ENCODE measurements around the gene HNRNPF. TPM values are rescaled to one million over a fixed set of nuclear protein-coding genes. Genes with fewer than 3 reads are reported as not detected.

Gene HNRNPF
- total RNA-seq, 1 donor from 2014 or later: 175 TPM

DNA sequence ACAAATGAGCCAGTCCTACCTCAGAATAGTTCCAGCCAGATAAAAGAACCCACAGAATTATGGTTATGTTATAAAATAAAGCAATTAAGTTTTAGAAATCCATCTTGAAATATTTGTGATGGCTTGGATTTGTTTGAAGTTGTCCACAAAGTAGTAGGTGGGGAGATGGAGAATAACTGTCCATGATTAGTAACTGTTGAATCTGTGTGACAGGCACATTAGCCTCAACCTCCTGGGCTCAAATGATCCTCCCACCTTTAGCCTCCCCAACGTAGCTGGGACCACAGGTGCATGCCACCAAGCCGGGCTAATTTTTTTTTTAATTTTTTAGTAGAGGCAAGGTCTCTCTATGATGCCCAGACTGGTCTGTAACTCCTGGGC is 10.1 kb downstream of the HNRNPF start:
- Histone ChIP-seq H2AFZ (replicated peaks) (no peak overlapping the region), H3K4me2 (no peak overlapping the region), H4K20me1 (ENCODE audit: low read depth) (peaks cover 90% of the 10 kb centered on the region), H3K9me3 (ENCODE audit: low read depth) (no peaks in the 10 kb centered on the region), H3F3A (ENCODE audit: low read depth) (peaks cover 74% of the 10 kb centered on the region), H3K27ac (no peak overlapping the region), H3K27me3 (no peaks in the 10 kb centered on the region), H3K36me3 (peaks cover 8% of the 10 kb centered on the region), H3K9ac (no peak overlapping the region), H3K4me1 (peaks cover 55% of the 10 kb centered on the region), H3K79me2 (ENCODE audit: low read depth) (peaks cover 99% of the 10 kb centered on the region), H3K4me3 (no peak overlapping the region)
- Mint-ChIP-seq H3K36me3 (peaks cover 24% of the 10 kb centered on the region), H3K27ac (no peak overlapping the region), H3K27me3 (ENCODE audit: insufficient read depth, low read depth) (peaks cover 2% of the 10 kb centered on the region), H3K4me3 (no peak overlapping the region), H3K9me3 (no peaks in the 10 kb centered on the region), H3K4me1 (peaks cover 68% of the 10 kb centered on the region)
- TF ChIP-seq EZH2phosphoT487 (IDR thresholded peaks at IDR 0.05) (no peak), EZH2 (IDR thresholded peaks at IDR 0.05) (no peak)
- TF ChIP-seq, protein P1, sequence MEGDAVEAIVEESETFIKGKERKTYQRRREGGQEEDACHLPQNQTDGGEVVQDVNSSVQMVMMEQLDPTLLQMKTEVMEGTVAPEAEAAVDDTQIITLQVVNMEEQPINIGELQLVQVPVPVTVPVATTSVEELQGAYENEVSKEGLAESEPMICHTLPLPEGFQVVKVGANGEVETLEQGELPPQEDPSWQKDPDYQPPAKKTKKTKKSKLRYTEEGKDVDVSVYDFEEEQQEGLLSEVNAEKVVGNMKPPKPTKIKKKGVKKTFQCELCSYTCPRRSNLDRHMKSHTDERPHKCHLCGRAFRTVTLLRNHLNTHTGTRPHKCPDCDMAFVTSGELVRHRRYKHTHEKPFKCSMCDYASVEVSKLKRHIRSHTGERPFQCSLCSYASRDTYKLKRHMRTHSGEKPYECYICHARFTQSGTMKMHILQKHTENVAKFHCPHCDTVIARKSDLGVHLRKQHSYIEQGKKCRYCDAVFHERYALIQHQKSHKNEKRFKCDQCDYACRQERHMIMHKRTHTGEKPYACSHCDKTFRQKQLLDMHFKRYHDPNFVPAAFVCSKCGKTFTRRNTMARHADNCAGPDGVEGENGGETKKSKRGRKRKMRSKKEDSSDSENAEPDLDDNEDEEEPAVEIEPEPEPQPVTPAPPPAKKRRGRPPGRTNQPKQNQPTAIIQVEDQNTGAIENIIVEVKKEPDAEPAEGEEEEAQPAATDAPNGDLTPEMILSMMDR (IDR thresholded peaks at IDR 0.05): no peak
- DNase-seq (ENCODE audit: low spot score): no peak

DNA sequence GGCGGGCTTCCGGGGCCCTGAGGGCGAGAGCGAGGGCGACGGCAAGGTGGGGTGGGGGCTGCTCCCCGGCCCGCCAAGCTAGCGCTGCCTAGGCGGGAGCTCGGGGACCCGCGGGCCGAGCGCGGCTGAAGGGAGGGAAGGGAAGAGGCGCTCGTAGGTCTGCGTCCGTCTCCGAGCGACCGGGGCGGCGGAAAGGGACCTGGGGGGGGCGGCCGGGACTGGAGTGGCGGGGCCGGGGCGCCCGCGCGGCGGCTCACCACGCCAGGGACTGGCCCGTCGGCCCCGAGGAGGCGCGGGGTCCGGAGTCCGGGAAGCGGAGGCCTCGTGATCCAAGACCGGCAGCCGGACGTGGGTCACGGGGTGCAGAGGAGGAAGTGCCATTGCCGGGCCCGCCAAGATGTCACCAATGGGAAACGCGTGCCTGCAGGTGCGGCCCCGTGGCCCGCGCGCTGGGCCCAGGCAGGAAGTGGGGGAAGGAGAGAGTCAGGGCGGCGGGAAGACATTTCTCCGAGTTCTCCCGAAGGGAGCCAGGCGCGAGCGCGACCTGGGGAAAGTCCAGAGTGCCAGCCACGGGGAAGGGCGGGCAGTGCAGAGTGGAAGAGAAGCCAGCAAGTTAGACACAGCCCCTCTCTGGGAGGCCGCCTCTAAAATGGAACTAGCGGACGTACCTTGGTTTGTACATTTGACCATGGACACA is 11.9 kb downstream of the HNRNPF start:
- Mint-ChIP-seq H3K9me3 (no peaks in the 10 kb centered on the region), H3K36me3 (peaks cover 33% of the 10 kb centered on the region), H3K27me3 (ENCODE audit: insufficient read depth, low read depth) (peaks cover 6% of the 10 kb centered on the region), H3K27ac (peak overlapping the region; percentile 97), H3K4me1 (peaks cover 56% of the 10 kb centered on the region), H3K4me3 (peak overlapping the region; percentile 91)
- Histone ChIP-seq H3K9me3 (ENCODE audit: low read depth) (no peaks in the 10 kb centered on the region), H3K9ac (no peak overlapping the region), H3K36me3 (peaks cover 19% of the 10 kb centered on the region), H3F3A (ENCODE audit: low read depth) (peaks cover 73% of the 10 kb centered on the region), H3K4me3 (peak overlapping the region; percentile 66), H4K20me1 (ENCODE audit: low read depth) (peaks cover 90% of the 10 kb centered on the region), H3K27ac (peak overlapping the region; percentile 91), H3K4me1 (peaks cover 44% of the 10 kb centered on the region), H3K79me2 (ENCODE audit: low read depth) (peaks cover 99% of the 10 kb centered on the region), H3K4me2 (peak overlapping the region; percentile 87), H3K27me3 (no peaks in the 10 kb centered on the region), H2AFZ (replicated peaks) (peak overlapping the region; percentile 9)
- no peak for TF ChIP-seq EZH2phosphoT487 (IDR thresholded peaks at IDR 0.05)
- no peak for TF ChIP-seq EZH2 (IDR thresholded peaks at IDR 0.05)
- TF ChIP-seq, protein P1 (IDR thresholded peaks at IDR 0.05): no peak
- DNase-seq (ENCODE audit: low spot score): peak; percentile 90

DNA sequence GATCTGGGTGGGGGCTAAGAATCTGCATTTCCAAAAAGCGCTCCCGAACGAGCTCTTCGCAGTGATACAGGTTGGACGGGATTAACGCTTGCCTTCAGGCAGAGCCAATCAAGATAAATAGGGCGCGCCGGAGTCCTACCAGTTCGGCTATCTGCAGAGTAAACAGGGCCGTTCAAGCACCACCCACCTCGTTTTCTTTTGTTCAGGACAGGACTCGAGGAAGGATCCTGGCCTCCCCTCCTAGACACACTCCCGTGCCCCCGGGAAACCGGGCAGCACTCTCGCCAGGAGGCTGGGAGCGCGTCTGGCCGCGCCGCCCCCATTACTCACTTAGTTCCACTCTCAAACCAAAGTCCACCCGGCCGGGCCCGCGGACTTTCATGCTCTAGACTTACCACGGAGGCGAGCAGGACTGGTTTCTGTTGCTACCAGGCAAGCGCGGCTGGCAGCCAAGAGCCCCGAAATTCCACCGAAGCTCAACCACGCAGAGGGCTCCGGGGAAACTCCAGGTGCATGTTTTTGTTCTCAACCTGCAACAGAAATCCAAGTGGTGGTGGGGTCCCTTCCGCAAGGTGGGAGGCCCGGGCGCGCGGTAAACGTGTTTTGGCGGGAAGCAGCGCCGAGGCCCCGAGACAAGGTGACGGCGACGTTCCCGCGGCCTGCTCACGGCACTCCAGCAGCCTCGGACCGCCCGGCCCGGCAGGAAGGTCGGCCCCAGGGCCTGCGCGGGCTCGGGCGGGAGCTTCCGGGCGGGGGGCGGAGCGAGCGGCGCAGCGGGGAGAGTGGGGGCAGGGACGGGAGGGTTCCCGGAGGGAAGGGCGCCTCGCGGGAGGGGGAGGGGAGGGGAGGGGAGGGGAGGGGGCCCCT is 12.7 kb downstream of the HNRNPF start:
- TF ChIP-seq EZH2phosphoT487 (IDR thresholded peaks at IDR 0.05) (peak; percentile 38), EZH2 (IDR thresholded peaks at IDR 0.05) (no peak)
- peak overlapping the region; percentile 91 for H3K27ac ChIP-seq
- Mint-ChIP-seq H3K9me3 (peaks cover 2% of the 10 kb centered on the region), H3K4me1 (peaks cover 48% of the 10 kb centered on the region), H3K27ac (peak overlapping the region; percentile 91), H3K4me3 (peak overlapping the region; percentile 90), H3K27me3 (ENCODE audit: insufficient read depth, low read depth) (peaks cover 6% of the 10 kb centered on the region), H3K36me3 (peaks cover 36% of the 10 kb centered on the region)
- H3K4me3 ChIP-seq: peak overlapping the region; percentile 66
- H3K4me2 ChIP-seq: peak overlapping the region; percentile 87
- H4K20me1 ChIP-seq (ENCODE audit: low read depth): peaks cover 90% of the 10 kb centered on the region
- peaks cover 72% of the 10 kb centered on the region for H3F3A ChIP-seq (ENCODE audit: low read depth)
- peaks cover 19% of the 10 kb centered on the region for H3K36me3 ChIP-seq
- peak overlapping the region; percentile 9 for H2AFZ ChIP-seq (replicated peaks)
- H3K9ac ChIP-seq: peak overlapping the region; percentile 24
- H3K27me3 ChIP-seq: no peaks in the 10 kb centered on the region
- DNase-seq (ENCODE audit: low spot score): peak; percentile 93
- no peaks in the 10 kb centered on the region for H3K9me3 ChIP-seq (ENCODE audit: low read depth)
- peaks cover 36% of the 10 kb centered on the region for H3K4me1 ChIP-seq
- H3K79me2 ChIP-seq (ENCODE audit: low read depth): peaks cover 99% of the 10 kb centered on the region

All from neural progenitor cell (in vitro differentiated cells).